GM12878 (cell line): Measurements from ENCODE around the gene TACC2. TPM values are rescaled to one million over a fixed set of nuclear protein-coding genes. Genes with fewer than 3 reads are reported as not detected.

Experiments
- ATAC-seq: fragments of 200-7000 bp; cut with Tn5 transposase; 3 replicates; pipeline ENCODE4 v1.9.1; 2020; ENCODE audit warnings: mild to moderate bottlenecking, moderate library complexity
- BruUV-seq: library from RNA; stranded (reverse); fragments of 400-500 nt; replicated peaks from 2 replicates; lab custom pipeline; 2021; lab: Mats Ljungman, UMichigan
- CTCF ChIA-PET: fragments of 300-600 bp; sonication (Branson Sonifier 250); formaldehyde crosslinking; extraction: SDS; loops from one replicate; lab custom pipeline; 2021; ENCODE audit warnings: inconsistent platforms; lab: Yijun Ruan, JAX
- POLR2A ChIA-PET: fragments of 350-600 bp; formaldehyde crosslinking; extraction: SDS; loops from one replicate; lab custom pipeline; 2021; ENCODE audit warnings: inconsistent platforms; lab: Charles Lee
- RAD21 ChIA-PET: fragments of 300-600 bp; sonication (Branson Sonifier 250); formaldehyde crosslinking; loops from one replicate; lab custom pipeline; 2023; ENCODE audit warnings: antibody characterized with exemption; ENCODE audit not compliant: unreplicated experiment; lab: Charles Lee
- SMC1A ChIA-PET: fragments of 300-600 bp; sonication (Branson Sonifier 250); formaldehyde crosslinking; loops from one replicate; lab custom pipeline; 2023; ENCODE audit not compliant: unreplicated experiment, uncharacterized antibody; lab: Charles Lee
- DNase-seq: peaks from one replicate; pipeline ENCODE4 v3.0.0-alpha.2; 2011; ENCODE audit warnings: low read depth, low spot score
- FAIRE-seq: peaks from 3 replicates; lab custom pipeline; 2011; peaks lifted over from hg19 to GRCh38; lab: Jason Lieb, UNC
- H2AFZ ChIP-seq: 2 replicates; pipeline ENCODE4 v1.6.0; 2011; ENCODE audit warnings: low read depth, low read length, control low read depth; ENCODE audit not compliant: control insufficient read depth
- H3K27ac ChIP-seq: 2 replicates; pipeline ENCODE4 v1.5.1; 2011; ENCODE audit warnings: control low read depth; ENCODE audit not compliant: control insufficient read depth, insufficient read depth
- H3K27me3 ChIP-seq, 2 experiments: replicated peaks in 1 of 2; 2 replicates each; pipeline versions ENCODE4 v1.6.0 to v1.6.1; 2011; ENCODE audit warnings: low read length in 1 of 2; ENCODE audit not compliant: control insufficient read depth in 2 of 2, insufficient read depth in 2 of 2
- H3K36me3 ChIP-seq, 2 experiments: 2 replicates each; pipeline ENCODE4 v1.5.1; 2011; ENCODE audit warnings: low read length in 1 of 2; ENCODE audit not compliant: control insufficient read depth in 2 of 2, insufficient read depth in 2 of 2
- H3K4me1 ChIP-seq: 2 replicates; pipeline ENCODE4 v1.6.1; 2011; ENCODE audit warnings: mild to moderate bottlenecking, low read length, moderate library complexity, mixed read lengths; ENCODE audit not compliant: control insufficient read depth, insufficient read depth
- H3K4me2 ChIP-seq: 2 replicates; pipeline ENCODE4 v1.6.0; 2011; ENCODE audit warnings: control low read depth; ENCODE audit not compliant: control insufficient read depth, insufficient read depth
- H3K4me3 ChIP-seq: fragments of 200-600 bp; sonication (generic); 2 replicates; pipeline ENCODE4 v1.5.1; 2016
- H3K79me2 ChIP-seq: 2 replicates; pipeline ENCODE4 v1.6.0; 2011; ENCODE audit warnings: low read length; ENCODE audit not compliant: control insufficient read depth, insufficient read depth
- H3K9ac ChIP-seq: 2 replicates; pipeline ENCODE4 v1.8.0; 2011; ENCODE audit warnings: low read length, control low read depth, mixed read lengths; ENCODE audit not compliant: control insufficient read depth, insufficient read depth
- H3K9me3 ChIP-seq: replicated peaks from 3 replicates; pipeline ENCODE4 v1.5.1; 2011; ENCODE audit warnings: mild to moderate bottlenecking, low read length; ENCODE audit not compliant: control insufficient read depth, insufficient read depth
- H4K20me1 ChIP-seq: 2 replicates; pipeline ENCODE4 v1.6.0; 2011; ENCODE audit not compliant: control insufficient read depth, insufficient read depth
- BCL3 ChIP-seq: IDR thresholded peaks from 2 replicates; pipeline ENCODE4 v1.6.1; 2011; ENCODE audit warnings: borderline replicate concordance, low read depth, mild to moderate bottlenecking, moderate library complexity, low read length; ENCODE audit not compliant: insufficient read depth, poor library complexity, severe bottlenecking
- BCLAF1 ChIP-seq: fragments of 450-650 bp; IDR thresholded peaks from 2 replicates; pipeline ENCODE4 v1.6.1; 2017; ENCODE audit warnings: antibody characterized with exemption, mild to moderate bottlenecking, moderate library complexity
- CHD1 ChIP-seq: IDR thresholded peaks from 2 replicates; pipeline ENCODE4 v1.6.1; 2012; ENCODE audit warnings: low read depth, low read length, improper control_type of control experiment
- GABPA ChIP-seq: IDR thresholded peaks from 2 replicates; pipeline ENCODE4 v1.6.1; 2014; ENCODE audit warnings: antibody characterized with exemption, low read depth, mild to moderate bottlenecking, inconsistent platforms
- GATAD2B ChIP-seq: fragments of 450-650 bp; conservative IDR thresholded peaks from 2 replicates; pipeline ENCODE4 v1.6.1; 2017; ENCODE audit warnings: low read depth, mild to moderate bottlenecking, moderate library complexity
- IRF5 ChIP-seq: fragments of 450-650 bp; IDR thresholded peaks from 2 replicates; pipeline ENCODE4 v1.6.1; 2017; ENCODE audit warnings: borderline replicate concordance
- JUNB ChIP-seq: IDR thresholded peaks from 2 replicates; pipeline ENCODE4 v1.6.1; 2016; ENCODE audit warnings: antibody characterized with exemption, mild to moderate bottlenecking
- MTA3 ChIP-seq: IDR thresholded peaks from 2 replicates; pipeline ENCODE4 v1.6.1; 2012; ENCODE audit warnings: low read length, inconsistent platforms, borderline replicate concordance
- POU2F2 ChIP-seq: IDR thresholded peaks from 3 replicates; pipeline ENCODE4 v1.6.1; 2011; ENCODE audit warnings: low read depth, mild to moderate bottlenecking, low read length, borderline replicate concordance
- RCOR1 ChIP-seq: conservative IDR thresholded peaks from 2 replicates; pipeline ENCODE4 v1.6.1; 2012; ENCODE audit warnings: low read depth, low read length, improper control_type of control experiment
- RFX5 ChIP-seq: IDR thresholded peaks from 2 replicates; pipeline ENCODE4 v1.6.1; 2011; ENCODE audit warnings: low read depth, low read length, improper control_type of control experiment
- SREBF2 ChIP-seq: IDR thresholded peaks from 2 replicates; pipeline ENCODE4 v1.6.1; 2012; ENCODE audit warnings: mild to moderate bottlenecking, low read length
- SUZ12 ChIP-seq: fragments of 200-600 bp; sonication (generic); IDR thresholded peaks from one replicate; pipeline ENCODE4 v1.6.1; 2018; ENCODE audit warnings: antibody characterized with exemption, mild to moderate bottlenecking; ENCODE audit not compliant: unreplicated experiment
- ZBTB11 ChIP-seq: fragments of 450-650 bp; formaldehyde crosslinking; IDR thresholded peaks from 2 replicates; pipeline ENCODE4 v1.5.0; 2022; ENCODE audit warnings: mild to moderate bottlenecking, missing genetic modification characterization
- ZNF207 ChIP-seq: fragments of 450-650 bp; IDR thresholded peaks from 2 replicates; pipeline ENCODE4 v1.6.1; 2014; ENCODE audit warnings: antibody characterized with exemption, mild to moderate bottlenecking, borderline replicate concordance
- WGBS: methylation state at CpG from one replicate; pipeline ENCODE4 v1.1.6; 2016; ENCODE audit warnings: low lambda C conversion rate; ENCODE audit not compliant: insufficient replicate concordance, insufficient coverage; ENCODE audit errors: missing lambda C conversion rate; 5-methylcytosine and 5-hydroxymethylcytosine counted together
- in situ Hi-C: fragments of 300-500 bp; cut with MboI; formaldehyde crosslinking; loops from 9 replicates; pipeline ENCODE4 v1.14.3; 2018; ENCODE audit warnings: mixed read lengths
- intact Hi-C: fragments of 100-400 bp; cut with micrococcal nuclease; formaldehyde crosslinking; loops from one replicate; pipeline ENCODE4 v1.14.2; 2022; ENCODE audit not compliant: unreplicated experiment
- polyA plus RNA-seq, 11 experiments: library from polyadenylated mRNA; depleted of rRNA in 4 of 11; unstranded in 6 of 11; stranded (reverse) in 5 of 11; fragments of >200 nt; fragmentation: Nextera tagmentation in 4 of 11; fragmentation: Illumina TruSeq in 1 of 11; extraction: Ambion mirVana in 4 of 11; extraction: Trizol in 1 of 11; gene quantifications; 1 replicate in 1 of 11; 2 replicates in 10 of 11; pipeline versions ENCODE4 v1.2.1 to v1.2.3, GENCODE V29; 2011 to 2016; ENCODE audit warnings: inconsistent platforms in 2 of 11, missing spikeins in 2 of 11, low read depth in 1 of 11
- total RNA-seq, 4 experiments: library from RNA; depleted of rRNA in 3 of 4; stranded (reverse); fragments of >200 nt in 3 of 4; fragmentation: Illumina TruSeq in 1 of 4; extraction: Trizol in 1 of 4; gene quantifications; 2 replicates each; pipeline versions ENCODE4 v1.2.1 to v1.2.3, GENCODE V29; 2013 to 2021

TACC2 gene
- total and polyA plus RNA-seq, 10 of the 15 experiments (the other 5 are each of a cell fraction or from before 2014, with no cell fraction given), result 0.07 to 0.64 (median 0.13) TPM; not detected in 5

- TF ChIP-seq BCL3, result no peak
- TF ChIP-seq ZNF207, result no peak
- TF ChIP-seq RFX5, result no peak
- TF ChIP-seq SUZ12, result no peak
- no peak for TF ChIP-seq CHD1
Observed at GRCh38 chr10:122287570-122287969, 298.6 kb downstream of the TACC2 start (continued).

- no peaks in the 10 kb centered on the region for H3K9me3 ChIP-seq
- ChIA-PET POLR2A (no interaction called here), RAD21 (no interaction called here), SMC1A (no interaction called here), CTCF (interaction anchor here (0.7 to 1.2 kb wide), 2 partner anchors 11 to 147 kb away, joined by 3 read pairs; no protein-coding TSS in a partner anchor)
- no peak overlapping the region for H3K9ac ChIP-seq
- no peaks in the 10 kb centered on the region; the same call in 1 of the 2 replicates for H3K4me1 ChIP-seq
- H3K27ac ChIP-seq, result no peak overlapping the region
- WGBS, result 35% methylated on average over 6 of the region's 6 CpGs
- no peaks in the 10 kb centered on the region for H3K36me3 ChIP-seq
- intact Hi-C loops (no loop called here), in situ Hi-C loops (no loop called here)
- no TSS peak for BruUV-seq
- no peak for FAIRE-seq
- H4K20me1 ChIP-seq, result no peaks in the 10 kb centered on the region
- H2AFZ ChIP-seq, result no peak overlapping the region
- H3K4me2 ChIP-seq, result no peak overlapping the region
- no peaks in the 10 kb centered on the region for H3K79me2 ChIP-seq
- H3K27me3 ChIP-seq, result peaks cover 0 to 7% of the 10 kb centered on the region in 2 experiments; a peak in 2 of 4 replicates
- no peak overlapping the region for H3K4me3 ChIP-seq
- no peak for ATAC-seq
- DNase-seq, result no peak
- no peak for TF ChIP-seq GATAD2B
- no peak for TF ChIP-seq GABPA
- TF ChIP-seq RCOR1, result no peak
- TF ChIP-seq BCLAF1, result no peak
- TF ChIP-seq ZBTB11 (CRISPR knock-in tag), result no peak
- no peak for TF ChIP-seq MTA3
- no peak for TF ChIP-seq POU2F2
- no peak for TF ChIP-seq JUNB
- no peak for TF ChIP-seq SREBF2
- no peak for TF ChIP-seq IRF5
Observed at GRCh38 chr10:122288262-122288661, 299.3 kb downstream of the TACC2 start.
